AG09309 (cell line): ENCODE data around the gene LBHD1.
"Not testable (repeated sequence)": the region's sequence is repeated elsewhere in the genome, so short reads cannot be mapped to it uniquely, and the experiment has no call there.

ENCODE experiments used
- DNase-seq: peaks from one replicate; pipeline ENCODE4 v3.0.0-alpha.2; 2010; ENCODE audit warnings: low read depth
- H3K4me3 ChIP-seq: 2 replicates; pipeline ENCODE4 v1.5.1; 2011; ENCODE audit warnings: mild to moderate bottlenecking, low read depth, low read length, moderate library complexity; ENCODE audit not compliant: control insufficient read depth
- TF ChIP-seq, protein P1 (sequence below): IDR thresholded peaks from 2 replicates; pipeline ENCODE4 v1.5.1; 2011; ENCODE audit warnings: mild to moderate bottlenecking, low read depth, low read length, inconsistent platforms; ENCODE audit not compliant: insufficient read depth, control insufficient read depth; ENCODE audit errors: missing control alignments

LBHD1 gene

DNA sequence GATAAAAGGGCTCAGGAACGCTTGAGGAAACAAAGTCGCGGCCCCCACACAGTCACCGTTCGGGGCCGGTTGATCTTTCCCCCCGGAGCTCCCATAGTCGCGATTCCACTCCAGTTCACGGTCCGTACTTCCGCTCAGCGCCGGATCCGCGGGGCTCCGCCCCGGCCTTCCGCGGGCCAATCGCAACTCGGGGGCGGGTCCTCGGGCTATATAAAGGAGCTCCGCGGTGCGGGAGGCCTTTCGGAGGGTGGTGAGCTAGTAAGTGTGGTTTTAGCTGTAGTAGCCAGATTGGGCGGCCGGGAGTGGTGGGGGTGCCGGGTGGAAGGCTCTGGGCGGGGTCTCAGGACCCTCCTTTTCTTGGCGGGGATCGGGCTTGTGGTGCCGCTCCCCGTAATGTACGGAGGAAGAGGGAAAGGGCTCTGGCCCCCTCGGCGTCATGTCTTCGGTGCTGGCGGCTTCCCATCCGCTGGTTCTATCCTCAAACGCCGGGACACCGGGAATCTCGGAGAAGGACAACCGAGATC is 6.9 kb downstream of the LBHD1 start, which contains the start of the genes C11orf98 and CSKMT:
Gene C11orf98, minus strand, starts transcription at position 136 of the 524 bp plus-strand sequence. Its CDS starts 41 bp downstream, at position 95.
Gene CSKMT, plus strand, starts transcription at position 238 of the 524 bp plus-strand sequence. CDS start 568 bp downstream, outside the sequence.
- TF ChIP-seq, protein P1, sequence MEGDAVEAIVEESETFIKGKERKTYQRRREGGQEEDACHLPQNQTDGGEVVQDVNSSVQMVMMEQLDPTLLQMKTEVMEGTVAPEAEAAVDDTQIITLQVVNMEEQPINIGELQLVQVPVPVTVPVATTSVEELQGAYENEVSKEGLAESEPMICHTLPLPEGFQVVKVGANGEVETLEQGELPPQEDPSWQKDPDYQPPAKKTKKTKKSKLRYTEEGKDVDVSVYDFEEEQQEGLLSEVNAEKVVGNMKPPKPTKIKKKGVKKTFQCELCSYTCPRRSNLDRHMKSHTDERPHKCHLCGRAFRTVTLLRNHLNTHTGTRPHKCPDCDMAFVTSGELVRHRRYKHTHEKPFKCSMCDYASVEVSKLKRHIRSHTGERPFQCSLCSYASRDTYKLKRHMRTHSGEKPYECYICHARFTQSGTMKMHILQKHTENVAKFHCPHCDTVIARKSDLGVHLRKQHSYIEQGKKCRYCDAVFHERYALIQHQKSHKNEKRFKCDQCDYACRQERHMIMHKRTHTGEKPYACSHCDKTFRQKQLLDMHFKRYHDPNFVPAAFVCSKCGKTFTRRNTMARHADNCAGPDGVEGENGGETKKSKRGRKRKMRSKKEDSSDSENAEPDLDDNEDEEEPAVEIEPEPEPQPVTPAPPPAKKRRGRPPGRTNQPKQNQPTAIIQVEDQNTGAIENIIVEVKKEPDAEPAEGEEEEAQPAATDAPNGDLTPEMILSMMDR: no peak
- peak within 1 kb of the TSS; percentile 96 for H3K4me3 ChIP-seq
- peak; percentile 71 for DNase-seq

DNA sequence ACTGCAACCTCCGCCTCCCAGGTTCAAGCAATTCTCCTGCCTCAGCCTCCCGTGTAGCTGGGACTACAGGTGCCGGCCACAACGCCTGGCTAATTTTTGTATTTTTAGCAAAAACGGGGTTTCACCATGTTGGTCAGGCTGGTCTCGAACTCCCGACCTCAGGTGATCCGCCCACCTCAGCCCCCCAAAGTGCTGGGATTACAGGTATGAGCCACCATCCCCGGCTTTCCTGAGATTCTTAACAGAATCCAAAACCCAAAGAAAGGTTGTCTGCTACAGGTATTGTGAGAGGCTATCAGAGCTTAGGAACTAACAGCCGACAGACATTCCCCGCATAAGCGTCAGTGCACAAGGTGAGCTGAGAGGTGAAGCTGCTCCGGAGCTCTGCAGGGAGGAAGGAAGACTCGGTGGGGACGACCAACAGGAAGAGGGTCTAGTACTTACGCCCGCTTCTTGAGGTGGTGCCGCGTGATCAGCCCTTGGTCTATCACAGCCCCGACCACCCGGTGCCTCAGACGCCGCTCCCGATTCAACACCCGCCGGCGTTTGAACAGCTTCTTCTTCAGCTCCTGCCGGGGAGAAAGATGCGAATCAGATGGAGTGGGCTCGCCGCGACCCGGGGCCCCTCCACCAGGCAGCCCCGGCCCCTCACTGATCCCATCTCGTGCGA is 7.5 kb downstream of the LBHD1 start:
- no peak for DNase-seq
- TF ChIP-seq, protein P1: no peak
- H3K4me3 ChIP-seq: peak overlapping the region; percentile 96

DNA sequence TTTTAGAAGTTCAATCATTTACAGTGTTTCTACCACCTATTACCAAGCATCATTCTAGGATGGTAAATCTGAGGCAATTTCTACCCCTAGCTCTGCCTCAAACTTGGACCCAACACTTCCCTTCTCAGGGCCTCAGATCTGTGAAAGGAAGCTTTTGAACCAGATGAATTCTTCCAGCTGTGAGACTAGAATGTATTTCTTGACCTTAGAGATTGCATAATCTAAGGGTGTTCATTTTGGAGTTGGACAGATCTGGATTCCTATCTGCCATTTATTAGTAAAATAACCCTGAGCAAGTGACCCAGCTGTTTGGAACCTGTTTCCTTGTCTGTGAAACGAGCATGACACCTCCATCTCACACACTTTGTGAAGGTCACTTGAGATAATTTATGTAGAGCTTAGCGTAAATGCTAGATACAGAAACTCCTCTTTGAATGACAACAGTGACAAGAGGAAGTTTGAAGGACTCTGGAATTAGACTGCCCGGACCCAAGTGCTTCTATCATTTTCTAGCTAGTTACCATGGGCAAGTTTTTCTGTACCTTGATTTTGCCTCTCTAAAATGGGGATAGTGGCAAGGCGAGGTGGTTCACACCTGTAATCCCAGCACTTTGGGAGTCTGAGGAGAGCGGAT is 15.2 kb downstream of the LBHD1 start:
- TF ChIP-seq, protein P1: no peak
- no peak for DNase-seq
- H3K4me3 ChIP-seq: no peak overlapping the region

DNA sequence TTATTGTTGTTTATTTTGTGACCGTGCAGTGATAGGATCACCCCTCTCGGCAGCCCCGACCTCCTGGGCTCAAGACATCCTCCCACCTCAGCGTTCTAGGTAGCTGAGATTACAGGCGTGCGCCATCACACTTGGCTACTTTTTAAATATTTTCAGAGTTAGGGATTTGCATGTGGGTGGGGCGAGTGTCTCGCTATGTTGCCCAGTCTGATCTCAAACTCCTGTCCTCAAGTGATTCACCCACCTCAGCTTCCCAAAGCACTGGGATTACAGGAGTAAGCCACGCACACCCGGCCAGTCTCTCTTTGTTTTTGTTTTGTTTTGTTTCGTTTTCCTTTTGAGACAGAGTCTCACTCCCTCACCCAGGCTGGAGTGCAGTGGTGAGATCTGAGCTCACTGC is 17.8 kb downstream of the LBHD1 start:
- H3K4me3 ChIP-seq: no peak overlapping the region
- TF ChIP-seq, protein P1: no peak
- no peak for DNase-seq

DNA sequence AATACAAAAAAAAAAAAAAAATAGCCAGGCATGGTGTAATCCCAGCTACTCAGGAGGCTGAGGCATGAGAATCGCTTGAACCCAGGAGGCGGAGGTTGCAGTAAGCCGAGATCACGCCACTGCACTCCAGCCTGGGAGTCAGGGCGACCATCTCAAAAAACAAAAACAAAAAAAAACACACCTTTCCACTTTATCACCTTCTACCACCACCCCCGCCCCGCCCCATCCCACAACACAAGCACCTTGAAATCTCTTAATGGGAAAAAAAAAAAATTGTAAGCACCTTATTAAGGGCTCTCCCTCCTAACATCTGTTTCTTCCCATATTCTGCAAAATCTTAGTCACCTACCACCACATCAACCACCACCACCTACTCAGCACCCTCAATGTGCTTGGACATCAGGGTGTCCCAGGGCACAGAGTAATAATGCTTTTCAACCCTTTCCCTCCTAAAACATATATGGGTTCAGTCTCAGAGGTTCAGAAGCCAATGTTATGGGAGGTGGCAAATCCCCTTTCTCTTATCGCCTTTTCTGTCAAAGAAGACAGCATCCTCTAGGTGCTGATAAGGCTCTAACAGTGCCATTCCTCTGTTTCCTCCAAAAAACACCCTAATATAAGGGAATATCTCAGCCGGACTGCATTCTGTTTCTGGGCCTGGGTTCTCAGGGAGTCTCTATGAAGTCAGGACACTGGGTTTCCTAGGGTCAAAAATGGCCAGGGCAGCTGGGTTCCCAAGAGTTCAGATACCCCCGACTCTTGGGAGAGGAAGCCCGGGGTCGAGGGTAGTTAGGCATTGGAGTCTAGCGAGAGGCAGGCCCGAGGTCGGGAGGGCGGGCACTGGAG is 19.7 kb downstream of the LBHD1 start:
- TF ChIP-seq, protein P1: no peak
- peak overlapping the region; percentile 82 for H3K4me3 ChIP-seq
- DNase-seq: no peak

DNA sequence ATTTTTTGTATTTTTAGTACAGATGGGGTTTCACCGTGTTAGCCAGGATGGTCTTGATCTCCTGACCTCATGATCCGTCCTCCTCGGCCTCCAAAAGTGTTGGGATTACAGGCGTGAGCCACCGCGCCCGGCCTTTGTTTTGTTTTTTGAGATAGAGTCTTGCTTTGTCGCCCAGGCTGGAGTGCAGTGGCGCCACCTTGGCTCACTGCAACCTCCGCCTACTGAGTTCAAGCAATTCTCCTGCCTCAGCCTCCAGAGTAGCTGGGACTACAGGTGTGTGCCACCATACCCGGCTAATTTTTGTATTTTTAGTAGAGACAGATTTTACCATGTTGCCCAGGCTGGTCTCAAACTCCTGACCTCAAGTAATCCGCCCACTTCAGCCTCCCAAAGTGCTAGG is 21.8 kb downstream of the LBHD1 start:
- not testable (repeated sequence) for DNase-seq, H3K4me3 ChIP-seq
